GM18526 (cell line): ENCODE data around the gene HS3ST6.

ENCODE experiments used
- POLR2A ChIP-seq: IDR thresholded peaks from 3 replicates; pipeline ENCODE4 v1.6.1; 2011; ENCODE audit not compliant: insufficient read length; ENCODE audit errors: extremely low read depth

HS3ST6 gene

DNA sequence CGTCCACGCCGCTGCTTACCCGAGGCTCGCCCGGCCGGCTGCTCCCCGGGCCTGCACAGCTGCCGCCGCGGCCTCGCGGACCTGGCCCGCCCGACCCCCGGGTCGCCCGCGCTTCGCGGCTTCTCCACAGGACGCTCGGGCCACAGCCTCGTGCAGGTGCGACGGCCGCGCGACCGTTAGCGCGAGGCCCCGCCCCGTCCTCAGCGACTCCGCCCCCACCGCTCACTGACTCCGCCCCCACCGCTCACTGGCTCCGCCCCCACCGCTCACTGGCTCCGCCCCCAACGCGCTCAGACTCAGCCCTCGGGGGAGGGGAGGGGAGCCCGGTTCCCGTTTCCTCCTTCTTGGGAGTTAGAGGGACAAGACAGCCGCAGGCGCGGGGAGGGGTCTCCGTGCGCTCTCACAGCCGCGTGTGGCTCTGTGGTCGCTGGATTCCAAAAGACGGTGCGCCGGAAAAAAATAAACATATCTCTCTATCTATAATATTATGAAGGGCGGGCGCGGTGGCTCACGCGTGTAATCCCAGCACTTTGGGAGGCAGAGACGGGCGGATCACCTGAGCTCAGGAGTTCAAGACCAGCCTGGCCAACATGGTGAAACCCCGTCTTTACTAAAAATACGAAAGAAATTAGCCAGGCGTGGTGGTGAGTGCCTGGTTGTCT, 46.1 kb downstream of the HS3ST6 start, which contains the start of gene MEIOB:
TSS of gene MEIOB (minus strand) at position 191 of the 662 bp plus-strand sequence. CDS start 3,989 bp downstream, outside the sequence.
- no peak for TF ChIP-seq POLR2A

DNA sequence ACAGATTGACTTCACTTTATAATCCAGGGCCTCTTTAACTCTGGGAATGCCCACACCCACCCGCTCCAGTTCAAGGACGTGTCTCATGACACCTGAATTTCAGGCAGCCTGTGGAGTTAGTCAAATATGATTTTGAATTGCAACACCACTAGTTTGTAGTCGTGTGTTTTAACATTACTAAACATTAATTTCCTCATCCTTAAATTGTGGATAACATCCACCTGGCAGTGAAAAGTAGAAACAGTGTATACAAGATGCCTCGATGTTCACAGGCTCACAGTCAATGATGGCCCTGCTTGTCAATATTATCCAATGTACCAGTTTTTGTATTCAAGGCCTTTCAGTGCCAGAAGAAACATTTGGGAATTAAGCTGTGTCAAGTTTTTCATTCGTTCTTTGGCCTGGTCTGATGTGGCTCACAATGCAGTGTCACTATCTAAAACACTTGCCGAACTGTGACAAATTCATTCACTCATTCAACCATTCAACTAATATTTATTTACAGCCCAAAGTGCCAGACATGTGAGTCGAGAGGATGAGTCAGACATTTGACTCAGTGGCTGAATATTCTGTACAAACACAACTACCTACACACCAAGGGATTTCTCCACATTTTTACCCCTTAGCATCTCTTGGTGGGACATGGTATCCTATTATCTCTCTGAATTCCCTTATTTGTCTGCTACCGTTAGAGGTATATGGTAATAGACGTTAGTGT, 47.7 kb downstream of the HS3ST6 start:
- no peak for TF ChIP-seq POLR2A

DNA sequence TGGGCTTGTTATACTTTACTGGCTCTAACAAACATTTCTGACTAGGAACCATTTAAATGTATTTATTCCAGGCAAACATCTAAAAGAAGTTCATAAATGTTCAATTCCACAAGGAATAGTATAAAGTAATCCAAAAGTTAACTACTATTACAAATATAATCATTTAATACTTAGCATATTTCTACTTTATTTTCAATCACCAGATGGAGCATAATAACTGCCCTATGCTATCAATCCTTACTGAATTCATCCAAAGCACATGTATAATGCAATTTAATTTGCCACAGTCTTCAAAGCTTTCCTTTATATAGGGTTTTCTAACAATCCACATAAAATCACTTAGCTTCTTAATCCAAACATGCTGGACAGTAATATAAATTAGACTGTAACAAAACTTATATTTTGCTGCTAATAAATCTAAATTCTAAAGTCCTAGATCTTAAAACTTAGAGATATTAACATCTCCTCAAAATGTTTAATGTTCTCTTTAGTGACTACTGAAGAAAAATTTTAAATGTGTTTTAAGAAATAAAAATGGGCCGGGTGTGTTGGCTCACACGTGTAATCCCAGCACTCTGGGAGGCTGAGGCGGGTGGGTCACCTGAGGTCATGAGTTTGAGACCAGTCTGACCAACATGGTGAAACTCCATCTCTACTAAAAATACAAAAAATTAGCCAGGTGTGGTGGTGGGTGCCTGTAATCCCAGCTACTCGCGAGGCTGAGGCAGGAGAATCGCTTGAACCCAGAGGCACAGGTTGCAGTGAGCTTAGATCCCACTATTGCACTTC, 52.1 kb downstream of the HS3ST6 start:
- TF ChIP-seq POLR2A: no peak

DNA sequence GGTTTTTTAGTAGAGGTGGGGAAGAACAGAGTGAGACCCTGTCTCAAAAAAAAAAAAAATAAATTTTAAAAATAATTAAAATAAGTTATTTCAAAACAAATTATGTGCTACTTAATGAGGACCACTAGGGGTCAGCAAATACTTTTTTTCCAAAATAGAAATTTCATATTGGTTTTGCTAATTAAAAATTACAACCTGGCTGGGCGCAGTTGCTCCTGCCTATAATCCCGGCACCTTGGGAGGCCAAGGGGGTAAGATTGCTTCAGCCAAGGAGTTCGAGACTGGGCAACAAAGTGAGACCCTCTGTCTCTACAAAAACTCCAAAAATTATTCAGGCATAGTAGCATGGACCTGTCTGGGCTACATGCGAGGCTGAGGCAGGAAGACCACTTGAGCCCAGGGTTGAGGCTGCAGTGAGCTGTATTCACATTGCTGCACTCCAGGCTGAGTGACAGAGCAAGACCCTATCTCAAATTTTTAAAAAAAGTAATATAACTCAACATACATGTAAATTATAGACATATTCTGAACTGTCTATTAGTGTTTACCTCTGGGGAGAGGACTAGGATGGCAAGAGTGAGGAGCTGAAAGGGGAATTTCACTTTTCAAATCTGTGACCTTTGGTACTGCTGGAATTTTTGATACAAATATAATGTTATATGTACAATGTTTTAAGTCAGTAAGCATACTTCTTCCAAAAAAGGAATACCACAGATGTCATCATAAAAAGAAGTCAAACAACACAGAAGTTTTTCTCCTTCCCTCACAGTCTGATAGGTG, 54.3 kb downstream of the HS3ST6 start:
- no peak for TF ChIP-seq POLR2A

DNA sequence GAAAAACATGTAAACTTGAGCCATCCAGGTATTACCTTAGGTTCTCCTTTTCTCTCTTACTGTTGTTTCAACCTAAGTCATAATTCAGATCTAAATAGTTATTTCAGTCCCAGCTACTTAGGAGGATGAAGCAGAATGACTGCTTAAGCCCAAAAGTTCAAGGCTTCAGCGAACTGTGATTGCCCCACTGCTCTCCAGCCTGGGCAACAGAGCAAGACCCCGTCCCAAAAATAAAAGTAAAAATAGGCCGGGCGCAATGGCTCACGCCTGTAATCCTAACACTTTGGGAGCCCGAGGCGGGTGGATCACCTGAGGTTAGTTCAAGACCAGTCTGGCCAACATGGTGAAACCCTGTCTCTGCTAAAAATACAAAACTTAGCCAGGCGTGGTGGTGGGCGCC, 55.8 kb downstream of the HS3ST6 start:
- TF ChIP-seq POLR2A: no peak

DNA sequence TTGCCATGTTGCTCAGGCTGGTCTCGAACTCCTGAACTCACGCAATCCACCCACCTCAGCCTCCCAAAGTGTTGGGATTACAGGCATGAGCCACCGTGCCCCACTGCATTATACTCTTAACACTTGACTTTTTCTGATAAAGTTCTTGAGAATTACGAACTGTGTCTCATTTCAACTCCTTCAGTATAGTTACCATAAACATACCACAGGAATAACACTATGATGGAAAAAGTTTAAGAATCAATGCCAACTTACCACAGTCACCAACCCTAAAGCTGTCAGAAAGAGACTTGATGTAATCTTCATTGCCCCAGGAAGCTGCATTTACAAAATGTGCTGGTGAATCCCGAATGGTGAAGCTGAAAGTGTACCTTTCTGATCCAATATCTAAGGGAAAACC, 56.5 kb downstream of the HS3ST6 start:
- TF ChIP-seq POLR2A: no peak
